ENCODE measurements around the gene UBN2.

The UBN2 gene

DNA sequence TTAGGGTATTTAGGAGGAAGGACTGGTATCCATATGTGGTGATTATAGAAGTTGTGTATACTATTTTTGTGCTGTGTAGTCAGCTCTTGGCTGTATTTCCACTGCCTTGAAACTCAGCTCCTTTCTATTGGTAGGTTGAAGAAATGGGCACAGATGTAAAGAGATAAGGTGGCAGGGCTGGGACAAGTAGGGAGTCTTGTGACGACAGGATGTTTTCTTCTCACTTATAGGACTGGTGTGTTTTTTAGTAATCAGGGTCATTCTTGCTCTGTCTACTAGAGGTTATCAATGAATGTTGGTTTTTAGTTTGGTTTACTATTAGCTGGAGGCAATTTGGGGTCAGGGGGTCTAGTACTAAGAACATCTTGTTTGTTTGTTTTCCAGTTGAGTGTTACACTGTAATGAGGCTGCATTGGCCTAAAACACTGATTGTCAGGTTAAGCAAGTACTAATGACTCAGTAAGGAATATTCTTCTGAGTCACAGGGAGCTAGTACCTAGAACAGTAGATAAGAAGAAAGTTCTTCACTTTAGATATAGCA, 11.8 kb downstream of the UBN2 start:
- DNase-seq (ENCODE audit: low read depth): peak; percentile 29
- TF ChIP-seq, protein P1, sequence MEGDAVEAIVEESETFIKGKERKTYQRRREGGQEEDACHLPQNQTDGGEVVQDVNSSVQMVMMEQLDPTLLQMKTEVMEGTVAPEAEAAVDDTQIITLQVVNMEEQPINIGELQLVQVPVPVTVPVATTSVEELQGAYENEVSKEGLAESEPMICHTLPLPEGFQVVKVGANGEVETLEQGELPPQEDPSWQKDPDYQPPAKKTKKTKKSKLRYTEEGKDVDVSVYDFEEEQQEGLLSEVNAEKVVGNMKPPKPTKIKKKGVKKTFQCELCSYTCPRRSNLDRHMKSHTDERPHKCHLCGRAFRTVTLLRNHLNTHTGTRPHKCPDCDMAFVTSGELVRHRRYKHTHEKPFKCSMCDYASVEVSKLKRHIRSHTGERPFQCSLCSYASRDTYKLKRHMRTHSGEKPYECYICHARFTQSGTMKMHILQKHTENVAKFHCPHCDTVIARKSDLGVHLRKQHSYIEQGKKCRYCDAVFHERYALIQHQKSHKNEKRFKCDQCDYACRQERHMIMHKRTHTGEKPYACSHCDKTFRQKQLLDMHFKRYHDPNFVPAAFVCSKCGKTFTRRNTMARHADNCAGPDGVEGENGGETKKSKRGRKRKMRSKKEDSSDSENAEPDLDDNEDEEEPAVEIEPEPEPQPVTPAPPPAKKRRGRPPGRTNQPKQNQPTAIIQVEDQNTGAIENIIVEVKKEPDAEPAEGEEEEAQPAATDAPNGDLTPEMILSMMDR (conservative IDR thresholded peaks at IDR 0.05; ENCODE audit: low read length): no peak

DNA sequence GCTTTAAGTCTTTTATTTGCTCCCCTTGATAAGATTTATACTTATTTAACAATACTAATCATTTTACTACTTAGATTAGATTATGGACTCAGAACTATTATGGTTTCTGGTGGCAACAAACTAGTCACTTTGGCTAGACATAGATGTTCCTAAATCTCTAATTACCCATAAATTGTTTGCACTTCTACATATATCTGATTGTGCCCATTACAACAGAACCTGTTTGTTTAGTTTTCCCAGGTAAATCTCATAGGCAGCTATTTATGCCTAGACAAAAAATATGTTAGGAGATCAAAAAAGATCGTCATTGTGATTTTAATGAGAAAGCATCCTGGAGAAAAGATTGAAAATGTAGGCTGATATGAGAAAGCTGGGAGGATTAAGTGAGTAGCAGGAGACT, 14.4 kb downstream of the UBN2 start:
- no peak overlapping the region for H3K4me3 ChIP-seq (ENCODE audit: low read length)
- no peak for DNase-seq (ENCODE audit: low read depth)
- TF ChIP-seq, protein P1 (conservative IDR thresholded peaks at IDR 0.05; ENCODE audit: low read length): no peak

More for the DNA sequence above, 11.8 kb downstream of the UBN2 start:
- no peak overlapping the region for H3K4me3 ChIP-seq (ENCODE audit: low read length)

DNA sequence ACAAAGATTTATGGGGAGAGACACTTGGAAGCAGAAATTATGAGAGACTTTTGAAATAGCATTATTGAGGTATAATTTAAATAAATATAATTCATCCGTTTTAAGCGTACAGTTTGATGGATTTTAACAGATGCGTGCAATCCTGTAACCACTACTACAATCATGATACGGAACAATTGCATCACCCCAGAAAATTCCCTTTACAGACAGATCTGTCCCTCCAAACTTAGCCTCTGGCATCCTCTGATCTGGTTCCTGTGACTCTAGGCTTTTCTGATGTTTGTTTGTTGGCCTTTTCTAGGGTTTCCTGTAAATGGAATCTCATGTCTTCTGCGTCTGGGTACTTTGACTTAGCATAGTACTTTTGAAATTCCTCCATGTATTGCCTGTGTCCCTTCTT, 15.5 kb downstream of the UBN2 start:
- H3K4me3 ChIP-seq (ENCODE audit: low read length): no peak overlapping the region
- no peak for DNase-seq (ENCODE audit: low read depth)
- TF ChIP-seq, protein P1 (conservative IDR thresholded peaks at IDR 0.05; ENCODE audit: low read length): no peak

DNA sequence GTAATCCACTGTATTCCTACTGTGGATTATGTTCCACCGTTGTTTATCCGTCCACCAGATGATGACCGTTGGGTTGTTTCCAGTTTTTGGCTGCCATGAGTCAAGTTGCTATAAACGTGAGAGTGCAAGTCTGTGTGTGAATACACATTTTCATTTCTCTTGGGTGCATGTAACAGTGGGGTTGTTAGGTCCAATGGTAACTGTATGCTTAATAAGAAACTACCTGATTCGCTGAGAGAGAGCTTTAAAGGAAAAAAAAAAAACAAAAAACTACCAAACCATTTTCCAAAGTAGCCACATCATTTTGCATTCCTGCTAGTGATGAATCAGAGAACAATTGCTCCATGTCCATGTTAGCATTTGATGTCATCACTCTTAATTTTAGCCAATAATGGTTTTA, 15.9 kb downstream of the UBN2 start:
- peak; percentile 76 for DNase-seq (ENCODE audit: low read depth)
- H3K4me3 ChIP-seq (ENCODE audit: low read length): no peak overlapping the region
- TF ChIP-seq, protein P1 (conservative IDR thresholded peaks at IDR 0.05; ENCODE audit: low read length): no peak

DNA sequence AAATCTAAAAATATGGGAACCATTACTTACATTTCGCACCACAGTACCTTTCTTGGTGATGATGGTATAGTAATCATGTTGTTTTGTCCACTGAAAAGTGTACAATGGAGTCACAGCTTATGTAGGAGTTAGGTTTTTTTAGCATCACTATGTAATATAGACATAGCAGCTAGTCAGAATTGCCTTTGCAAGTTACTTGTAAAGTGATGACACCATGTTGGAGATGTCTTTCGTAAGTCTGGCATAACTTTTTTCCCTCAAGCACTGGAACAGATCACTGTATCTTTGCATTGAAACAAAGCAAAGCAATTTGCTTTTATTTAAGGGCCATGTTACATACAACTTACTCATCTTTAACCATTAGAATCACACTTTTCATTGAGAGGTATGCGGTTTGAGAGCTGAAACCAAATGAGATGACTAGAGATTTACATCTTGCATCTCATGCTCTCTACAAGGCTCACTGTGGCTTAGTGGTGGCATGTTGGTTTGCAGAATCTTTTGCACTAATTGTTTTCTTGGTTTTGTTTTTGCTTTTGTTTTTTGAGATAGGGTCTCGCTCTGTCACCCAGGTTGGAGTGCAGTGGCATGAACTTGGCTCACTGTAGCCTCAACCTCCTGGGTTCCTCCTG, 18.3 kb downstream of the UBN2 start:
- no peak overlapping the region for H3K4me3 ChIP-seq (ENCODE audit: low read length)
- no peak for DNase-seq (ENCODE audit: low read depth)
- TF ChIP-seq, protein P1 (conservative IDR thresholded peaks at IDR 0.05; ENCODE audit: low read length): no peak

DNA sequence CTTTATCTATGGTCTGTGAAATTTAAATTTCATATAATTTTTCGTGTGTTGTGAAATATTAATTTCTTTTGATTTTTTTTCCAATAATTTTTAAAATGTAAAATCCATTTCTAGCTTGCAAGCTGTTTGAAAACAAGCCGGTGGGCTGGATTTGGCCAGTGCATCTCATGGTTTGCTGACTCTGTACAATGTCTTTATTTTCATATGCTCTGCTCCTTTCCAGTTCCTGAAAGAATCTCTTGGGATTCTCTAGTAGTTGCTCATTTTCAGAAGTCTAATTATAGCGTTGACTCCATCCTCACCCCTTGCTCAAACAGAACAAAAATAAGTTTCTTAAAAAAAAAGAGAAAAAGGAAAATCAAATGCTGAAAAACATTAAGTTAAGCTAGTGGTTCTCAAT, 21.4 kb downstream of the UBN2 start:
- DNase-seq (ENCODE audit: low read depth): peak; percentile 12
- TF ChIP-seq, protein P1 (conservative IDR thresholded peaks at IDR 0.05; ENCODE audit: low read length): no peak
- no peak overlapping the region for H3K4me3 ChIP-seq (ENCODE audit: low read length)

DNA sequence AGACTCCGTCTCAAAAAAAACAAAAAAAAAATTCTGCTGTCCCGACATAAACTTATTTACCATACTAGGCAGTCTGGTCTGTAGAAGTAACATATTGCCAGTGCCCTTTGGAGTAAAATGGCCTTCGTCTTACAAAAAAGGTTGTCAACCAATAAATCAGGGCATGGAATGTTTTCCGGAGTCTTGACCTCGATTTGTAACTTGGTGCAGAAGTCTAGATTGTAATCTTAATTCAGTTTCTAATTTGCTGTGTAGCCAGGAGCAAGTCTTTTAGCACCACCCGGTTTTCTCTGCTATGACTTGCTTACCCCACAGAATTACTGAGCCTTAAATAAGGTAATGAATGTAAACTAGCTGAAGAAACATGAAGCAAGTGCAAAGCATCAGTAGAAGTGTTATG, 23.2 kb downstream of the UBN2 start:
- H3K4me3 ChIP-seq (ENCODE audit: low read length): no peak overlapping the region
- no peak for DNase-seq (ENCODE audit: low read depth)
- TF ChIP-seq, protein P1 (conservative IDR thresholded peaks at IDR 0.05; ENCODE audit: low read length): no peak
